ENCODE results near the gene NRG4.
"Not testable (repeated sequence)": the region's sequence is repeated elsewhere in the genome, so short reads cannot be mapped to it uniquely, and the experiment has no call there.

Gene NRG4

GRCh38 chr15:75918135-75918534 is 94.1 kb downstream of the NRG4 start:
- no peaks in the 10 kb centered on the region for H3K27me3 ChIP-seq (ENCODE audit: insufficient read depth, low read length, poor library complexity, severe bottlenecking)
- no peaks in the 10 kb centered on the region for H3F3A ChIP-seq (ENCODE audit: low read depth)
- no peaks in the 10 kb centered on the region for H4K20me1 ChIP-seq (ENCODE audit: insufficient read depth, low read length, poor library complexity, severe bottlenecking)
- H3K4me3 ChIP-seq (ENCODE audit: low read length, poor library complexity, severe bottlenecking): no peak overlapping the region
- H3K36me3 ChIP-seq (ENCODE audit: insufficient read depth, low read length): peaks cover 37% of the 10 kb centered on the region
- H3K4me1 ChIP-seq (ENCODE audit: insufficient read depth, low read length, poor library complexity, severe bottlenecking): no peaks in the 10 kb centered on the region
- no peak overlapping the region for H3K4me2 ChIP-seq (ENCODE audit: low read depth, low read length, poor library complexity, severe bottlenecking)
- no peak overlapping the region for H2AFZ ChIP-seq (ENCODE audit: low read length)
- TF ChIP-seq CTCF (conservative IDR thresholded peaks at IDR 0.05; ENCODE audit: low read length) (no peak), EZH2phosphoT487 (IDR thresholded peaks at IDR 0.05; ENCODE audit: borderline replicate concordance) (no peak)
- H3K79me2 ChIP-seq (ENCODE audit: insufficient read depth, low read length): peaks cover 6% of the 10 kb centered on the region
- H3K9me3 ChIP-seq (ENCODE audit: insufficient read depth, low read depth, low read length): no peaks in the 10 kb centered on the region
- H3K9ac ChIP-seq (ENCODE audit: low read depth, low read length, poor library complexity, severe bottlenecking): no peak overlapping the region
- no peaks in the 10 kb centered on the region for H3K9me2 ChIP-seq (replicated peaks; ENCODE audit: low read depth, low read length)

- Histone ChIP-seq H3K27me3 (ENCODE audit: insufficient read depth, low read length, poor library complexity, severe bottlenecking) (no peaks in the 10 kb centered on the region), H3F3A (ENCODE audit: low read depth) (no peaks in the 10 kb centered on the region), H3K9ac (ENCODE audit: low read depth, low read length, poor library complexity, severe bottlenecking) (no peak overlapping the region), H3K4me1 (ENCODE audit: insufficient read depth, low read length, poor library complexity, severe bottlenecking) (no peaks in the 10 kb centered on the region), H3K4me3 (ENCODE audit: low read length, poor library complexity, severe bottlenecking) (no peak overlapping the region), H3K9me2 (replicated peaks; ENCODE audit: low read depth, low read length) (no peaks in the 10 kb centered on the region), H2AFZ (ENCODE audit: low read length) (no peak overlapping the region), H3K9me3 (ENCODE audit: insufficient read depth, low read depth, low read length) (no peaks in the 10 kb centered on the region), H3K36me3 (ENCODE audit: insufficient read depth, low read length) (peaks cover 38% of the 10 kb centered on the region), H3K79me2 (ENCODE audit: insufficient read depth, low read length) (peaks cover 9% of the 10 kb centered on the region), H3K4me2 (ENCODE audit: low read depth, low read length, poor library complexity, severe bottlenecking) (no peak overlapping the region), H4K20me1 (ENCODE audit: insufficient read depth, low read length, poor library complexity, severe bottlenecking) (no peaks in the 10 kb centered on the region)
- no peak for TF ChIP-seq CTCF (conservative IDR thresholded peaks at IDR 0.05; ENCODE audit: low read length)
- no peak for TF ChIP-seq EZH2phosphoT487 (IDR thresholded peaks at IDR 0.05; ENCODE audit: borderline replicate concordance)
Observed at GRCh38 chr15:75916978-75917377, 95.2 kb downstream of the NRG4 start.

- not testable (repeated sequence) for H4K20me1 ChIP-seq (ENCODE audit: insufficient read depth, low read length, poor library complexity, severe bottlenecking); H3K4me2 ChIP-seq (ENCODE audit: low read depth, low read length, poor library complexity, severe bottlenecking); H2AFZ ChIP-seq (ENCODE audit: low read length); H3K9me2 ChIP-seq (replicated peaks; ENCODE audit: low read depth, low read length); H3K4me3 ChIP-seq (ENCODE audit: low read length, poor library complexity, severe bottlenecking); H3K9ac ChIP-seq (ENCODE audit: low read depth, low read length, poor library complexity, severe bottlenecking); H3F3A ChIP-seq (ENCODE audit: low read depth); H3K9me3 ChIP-seq (ENCODE audit: insufficient read depth, low read depth, low read length); H3K27me3 ChIP-seq (ENCODE audit: insufficient read depth, low read length, poor library complexity, severe bottlenecking)
- Histone ChIP-seq H3K36me3 (ENCODE audit: insufficient read depth, low read length) (peaks cover 16% of the 10 kb centered on the region; the same call in 1 of the 2 replicates), H3K79me2 (ENCODE audit: insufficient read depth, low read length) (peaks cover 32% of the 10 kb centered on the region), H3K4me1 (ENCODE audit: insufficient read depth, low read length, poor library complexity, severe bottlenecking) (peaks cover 12% of the 10 kb centered on the region)
Observed at GRCh38 chr15:75910355-75910754, 101.9 kb downstream of the NRG4 start.

GRCh38 chr15:75905231-75905630 is 107.0 kb downstream of the NRG4 start:
- Histone ChIP-seq H2AFZ (ENCODE audit: low read length) (no peak overlapping the region), H3K4me3 (ENCODE audit: low read length, poor library complexity, severe bottlenecking) (peak overlapping the region; percentile 80), H3K36me3 (ENCODE audit: insufficient read depth, low read length) (peaks cover 17% of the 10 kb centered on the region; the same call in 1 of the 2 replicates)

More at GRCh38 chr15:75905231-75905630, 107.0 kb downstream of the NRG4 start:
- H3K9me2 ChIP-seq (replicated peaks; ENCODE audit: low read depth, low read length): no peaks in the 10 kb centered on the region
- TF ChIP-seq CTCF (conservative IDR thresholded peaks at IDR 0.05; ENCODE audit: low read length) (no peak), EZH2phosphoT487 (IDR thresholded peaks at IDR 0.05; ENCODE audit: borderline replicate concordance) (no peak)
- peaks cover 5% of the 10 kb centered on the region for H4K20me1 ChIP-seq (ENCODE audit: insufficient read depth, low read length, poor library complexity, severe bottlenecking)
- H3K4me2 ChIP-seq (ENCODE audit: low read depth, low read length, poor library complexity, severe bottlenecking): peak overlapping the region; percentile 76
- H3K79me2 ChIP-seq (ENCODE audit: insufficient read depth, low read length): peaks cover 30% of the 10 kb centered on the region
- H3K4me1 ChIP-seq (ENCODE audit: insufficient read depth, low read length, poor library complexity, severe bottlenecking): peaks cover 17% of the 10 kb centered on the region
- no peak overlapping the region for H3K9ac ChIP-seq (ENCODE audit: low read depth, low read length, poor library complexity, severe bottlenecking)
- no peaks in the 10 kb centered on the region for H3K9me3 ChIP-seq (ENCODE audit: insufficient read depth, low read depth, low read length)
- H3F3A ChIP-seq (ENCODE audit: low read depth): no peaks in the 10 kb centered on the region
- H3K27me3 ChIP-seq (ENCODE audit: insufficient read depth, low read length, poor library complexity, severe bottlenecking): no peaks in the 10 kb centered on the region
